Measurements from ENCODE around the gene KLRK1. TPM values are rescaled to one million over a fixed set of nuclear protein-coding genes. Genes with fewer than 3 reads are reported as not detected.
"Not testable (repeated sequence)": the region's sequence is repeated elsewhere in the genome, so short reads cannot be mapped to it uniquely, and the experiment has no call there.

KLRK1 gene
- total RNA-seq, 3 donors from 2014 or later, result 2.6 to 7.0 (median 3.8) TPM

DNA sequence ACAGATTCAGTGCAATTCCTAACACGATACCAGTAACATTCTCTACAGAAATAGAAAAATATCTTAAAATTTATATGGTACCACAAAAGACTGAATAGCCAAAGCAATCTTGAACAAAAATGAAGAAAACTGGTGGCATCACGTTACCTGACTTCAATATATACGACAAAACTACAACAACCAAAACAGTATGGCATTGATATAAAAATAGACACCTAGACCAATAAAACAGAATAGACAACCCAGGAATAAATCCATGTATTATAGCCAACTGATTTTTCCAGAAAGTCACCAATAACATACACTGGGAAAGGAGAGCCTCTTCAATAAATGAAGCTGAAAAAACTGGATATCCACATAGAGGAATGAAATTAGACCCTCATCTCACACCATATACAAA, 5.7 kb downstream of the KLRK1 start:
- H3K27me3 ChIP-seq, result no peaks in the 10 kb centered on the region
- no peak for DNase-seq (ENCODE audit: low spot score in 2 of 2)
- peaks cover 0 to 4% of the 10 kb centered on the region in 2 donors for H3K9me3 ChIP-seq
- H3K27ac ChIP-seq, result no peak overlapping the region
- no peaks in the 10 kb centered on the region for H3K4me1 ChIP-seq
- no peak overlapping the region for H3K4me3 ChIP-seq
- TF ChIP-seq POLR2AphosphoS5 (IDR thresholded peaks at IDR 0.05) (no peak), POLR2A (IDR thresholded peaks at IDR 0.05) (no peak)
- TF ChIP-seq, protein P1, sequence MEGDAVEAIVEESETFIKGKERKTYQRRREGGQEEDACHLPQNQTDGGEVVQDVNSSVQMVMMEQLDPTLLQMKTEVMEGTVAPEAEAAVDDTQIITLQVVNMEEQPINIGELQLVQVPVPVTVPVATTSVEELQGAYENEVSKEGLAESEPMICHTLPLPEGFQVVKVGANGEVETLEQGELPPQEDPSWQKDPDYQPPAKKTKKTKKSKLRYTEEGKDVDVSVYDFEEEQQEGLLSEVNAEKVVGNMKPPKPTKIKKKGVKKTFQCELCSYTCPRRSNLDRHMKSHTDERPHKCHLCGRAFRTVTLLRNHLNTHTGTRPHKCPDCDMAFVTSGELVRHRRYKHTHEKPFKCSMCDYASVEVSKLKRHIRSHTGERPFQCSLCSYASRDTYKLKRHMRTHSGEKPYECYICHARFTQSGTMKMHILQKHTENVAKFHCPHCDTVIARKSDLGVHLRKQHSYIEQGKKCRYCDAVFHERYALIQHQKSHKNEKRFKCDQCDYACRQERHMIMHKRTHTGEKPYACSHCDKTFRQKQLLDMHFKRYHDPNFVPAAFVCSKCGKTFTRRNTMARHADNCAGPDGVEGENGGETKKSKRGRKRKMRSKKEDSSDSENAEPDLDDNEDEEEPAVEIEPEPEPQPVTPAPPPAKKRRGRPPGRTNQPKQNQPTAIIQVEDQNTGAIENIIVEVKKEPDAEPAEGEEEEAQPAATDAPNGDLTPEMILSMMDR (IDR thresholded peaks at IDR 0.05), result no peak
- intact Hi-C loops (cut with DNase I; ENCODE audit: low total_unique reads), result no loop called here
- no peaks in the 10 kb centered on the region for H3K36me3 ChIP-seq

DNA sequence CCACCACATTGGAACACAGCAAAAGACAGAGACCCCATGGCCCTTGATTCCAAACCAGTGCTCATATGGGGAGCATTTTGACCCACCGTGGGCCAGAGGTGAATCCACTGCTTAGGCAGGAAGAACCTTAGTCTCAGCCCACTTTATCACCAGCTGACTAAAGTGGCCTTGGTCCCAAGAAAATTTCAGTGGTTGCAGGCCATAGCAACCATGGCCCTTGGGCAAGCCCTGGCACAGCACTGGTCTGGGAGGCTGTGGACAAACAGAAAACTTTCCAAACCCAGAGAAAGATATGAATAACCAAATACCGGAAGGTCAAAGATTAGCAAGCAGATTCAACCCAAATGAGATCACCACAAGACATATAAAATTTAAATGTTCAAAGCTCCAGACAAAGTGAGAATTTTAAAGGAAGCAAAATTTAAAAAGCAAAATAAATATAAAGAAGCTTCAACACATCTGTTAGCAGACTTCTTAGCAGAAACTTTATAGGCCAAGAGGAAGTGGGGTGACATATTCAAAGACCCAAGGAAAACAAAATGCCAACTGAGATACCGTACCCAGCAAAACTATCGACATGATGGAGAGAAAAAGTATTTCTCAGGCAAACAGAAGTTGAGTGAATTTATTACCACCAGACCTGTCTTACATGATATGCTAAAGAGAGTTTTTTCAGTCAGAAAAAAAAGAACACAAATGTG, 7.8 kb downstream of the KLRK1 start:
- H3K4me1 ChIP-seq, result no peaks in the 10 kb centered on the region
- DNase-seq (ENCODE audit: low spot score in 2 of 2), result no peak
- no peaks in the 10 kb centered on the region for H3K27me3 ChIP-seq
- H3K9me3 ChIP-seq, result peaks cover 0 to 4% of the 10 kb centered on the region in 2 donors
- H3K27ac ChIP-seq, result no peak overlapping the region
- TF ChIP-seq, protein P1 (IDR thresholded peaks at IDR 0.05), result no peak
- TF ChIP-seq POLR2AphosphoS5 (IDR thresholded peaks at IDR 0.05), result no peak
- no peak for TF ChIP-seq POLR2A (IDR thresholded peaks at IDR 0.05)
- no peaks in the 10 kb centered on the region for H3K36me3 ChIP-seq
- intact Hi-C loops (cut with DNase I; ENCODE audit: low total_unique reads), result no loop called here
- H3K4me3 ChIP-seq, result no peak overlapping the region

DNA sequence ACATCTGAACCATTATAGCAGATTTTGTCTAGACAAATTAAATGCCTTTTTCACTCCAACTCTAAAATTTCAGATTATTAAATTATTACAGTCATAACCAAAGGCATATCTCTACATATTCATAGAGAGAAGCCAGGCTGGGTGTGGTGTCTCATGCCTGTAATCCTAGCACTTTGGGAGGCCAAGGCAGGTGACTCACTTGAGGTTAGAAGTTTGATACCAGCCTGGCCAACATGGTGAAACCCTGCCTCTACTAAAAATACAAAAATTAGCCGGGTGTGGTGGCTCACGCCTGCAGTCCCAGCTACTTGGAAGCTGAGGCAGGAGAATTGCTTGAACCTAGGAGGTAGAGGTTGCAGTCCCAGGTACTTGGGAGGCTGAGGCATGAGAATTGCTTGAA, 11.1 kb downstream of the KLRK1 start:
- H3K27me3 ChIP-seq; H3K4me3 ChIP-seq; H3K9me3 ChIP-seq; H3K4me1 ChIP-seq; H3K27ac ChIP-seq; intact Hi-C loops (cut with DNase I; ENCODE audit: low total_unique reads); H3K36me3 ChIP-seq; DNase-seq (ENCODE audit: low spot score in 2 of 2): not testable (repeated sequence)

DNA sequence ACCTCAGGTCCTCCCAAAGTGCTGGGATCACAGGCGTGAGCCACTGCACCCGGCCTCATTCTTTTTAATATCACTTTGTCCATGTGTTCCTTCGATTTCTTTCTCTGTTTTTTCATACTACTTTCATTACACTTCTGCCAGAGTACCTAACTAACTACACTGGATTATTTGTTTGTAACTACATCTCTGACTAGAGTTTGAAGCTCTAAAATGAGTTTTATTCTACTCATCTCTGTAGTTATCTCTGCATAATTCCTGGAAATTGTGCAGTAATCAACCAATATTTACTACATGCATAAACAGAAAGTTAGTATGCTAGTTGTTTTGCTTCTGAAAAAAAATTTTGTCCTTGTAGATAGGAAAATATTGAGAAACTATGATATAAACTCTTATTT, 15.2 kb downstream of the KLRK1 start:
- intact Hi-C loops (cut with DNase I; ENCODE audit: low total_unique reads), result no loop called here

DNA sequence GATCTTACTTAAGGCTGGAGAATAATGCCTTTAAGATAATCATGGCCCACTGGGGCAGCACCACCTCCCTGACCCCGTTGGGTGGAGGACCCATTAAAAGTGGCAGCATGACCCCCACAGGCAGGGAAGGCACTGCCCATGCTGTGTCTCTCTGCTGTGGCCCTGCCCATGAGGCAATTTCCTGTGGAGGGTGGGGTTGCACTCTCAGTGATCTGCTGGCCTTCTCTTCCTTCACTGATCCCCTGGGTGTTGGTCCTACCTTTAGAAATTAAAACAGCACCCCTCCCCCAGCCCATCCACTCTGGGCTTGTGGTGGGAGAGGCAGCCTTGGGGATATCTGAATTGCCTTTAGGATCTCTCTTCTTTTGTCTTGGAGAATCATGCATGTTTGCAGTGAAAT, 17.3 kb downstream of the KLRK1 start:
- no peak for DNase-seq (ENCODE audit: low spot score in 2 of 2)
- Histone ChIP-seq H3K27ac (no peak overlapping the region), H3K36me3 (peaks cover 4% of the 10 kb centered on the region), H3K4me3 (no peak overlapping the region), H3K4me1 (no peaks in the 10 kb centered on the region), H3K27me3 (no peaks in the 10 kb centered on the region), H3K9me3 (no peaks in the 10 kb centered on the region)
- intact Hi-C loops (cut with DNase I; ENCODE audit: low total_unique reads), result no loop called here
- TF ChIP-seq POLR2AphosphoS5 (IDR thresholded peaks at IDR 0.05), result no peak
- TF ChIP-seq, protein P1 (IDR thresholded peaks at IDR 0.05), result no peak
- TF ChIP-seq POLR2A (IDR thresholded peaks at IDR 0.05), result no peak

More for the DNA sequence above, 15.2 kb downstream of the KLRK1 start:
- no peaks in the 10 kb centered on the region for H3K4me1 ChIP-seq
- peaks cover 4% of the 10 kb centered on the region for H3K36me3 ChIP-seq
- no peaks in the 10 kb centered on the region for H3K27me3 ChIP-seq
- no peak overlapping the region for H3K27ac ChIP-seq
- TF ChIP-seq POLR2A (IDR thresholded peaks at IDR 0.05) (no peak), POLR2AphosphoS5 (IDR thresholded peaks at IDR 0.05) (no peak)
- TF ChIP-seq, protein P1 (IDR thresholded peaks at IDR 0.05), result no peak
- no peak for DNase-seq (ENCODE audit: low spot score in 2 of 2)
- no peaks in the 10 kb centered on the region for H3K9me3 ChIP-seq
- H3K4me3 ChIP-seq, result no peak overlapping the region

DNA sequence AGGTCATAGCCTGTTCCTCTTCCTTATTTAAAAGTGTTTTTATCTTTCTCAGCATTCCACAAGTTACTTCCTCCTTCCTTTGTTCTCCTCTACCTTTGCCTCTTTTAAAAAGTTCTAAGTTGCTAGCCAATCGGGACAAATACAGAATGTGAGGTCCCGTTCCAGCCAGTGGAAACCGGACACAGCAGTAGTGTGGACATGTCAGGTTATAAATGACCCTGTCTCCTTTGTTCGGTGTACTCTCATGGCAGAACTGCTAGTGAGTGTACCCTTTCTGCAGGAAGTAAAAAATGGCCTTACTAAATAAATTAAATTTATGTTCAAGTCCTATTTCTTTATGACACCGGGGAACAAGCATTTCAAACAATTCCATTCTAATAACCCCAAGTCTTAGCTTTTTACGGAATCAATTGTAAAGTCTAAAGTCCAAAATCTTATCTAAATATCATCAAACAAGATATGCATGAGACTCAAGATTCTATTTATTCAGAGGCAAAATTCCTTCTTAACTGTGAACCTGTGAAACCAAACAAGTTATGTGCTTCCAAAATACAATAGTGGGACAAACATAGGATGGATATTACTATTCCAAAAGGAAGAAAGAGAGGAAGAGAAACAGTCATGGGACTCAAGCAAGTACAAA, 17.8 kb downstream of the KLRK1 start:
- intact Hi-C loops (cut with DNase I; ENCODE audit: low total_unique reads); H3K4me1 ChIP-seq; H3K4me3 ChIP-seq; DNase-seq (ENCODE audit: low spot score in 2 of 2); H3K36me3 ChIP-seq; H3K9me3 ChIP-seq; H3K27me3 ChIP-seq: not testable (repeated sequence)
- H3K27ac ChIP-seq, result peak overlapping the region in 1 of 2 donors; percentile 52

Measured in breast epithelium (tissue), 4 donors.